WI38 (cell line): ENCODE results near the gene C3.
"Not testable (repeated sequence)": the region's sequence is repeated elsewhere in the genome, so short reads cannot be mapped to it uniquely, and the experiment has no call there.

Experiments
- H3K4me3 ChIP-seq: 2 replicates; pipeline ENCODE4 v1.5.1; 2011; ENCODE audit warnings: low read depth, mild to moderate bottlenecking, control low read depth, low read length
- CTCF ChIP-seq: IDR thresholded peaks from 2 replicates; pipeline ENCODE4 v1.5.1; 2012; ENCODE audit warnings: low read depth, mild to moderate bottlenecking, control low read depth, low read length

C3 gene

GRCh38 chr19:6677495-6677882, 43.0 kb downstream of the C3 start:
- no peak overlapping the region for H3K4me3 ChIP-seq
- no peak for TF ChIP-seq CTCF

DNA sequence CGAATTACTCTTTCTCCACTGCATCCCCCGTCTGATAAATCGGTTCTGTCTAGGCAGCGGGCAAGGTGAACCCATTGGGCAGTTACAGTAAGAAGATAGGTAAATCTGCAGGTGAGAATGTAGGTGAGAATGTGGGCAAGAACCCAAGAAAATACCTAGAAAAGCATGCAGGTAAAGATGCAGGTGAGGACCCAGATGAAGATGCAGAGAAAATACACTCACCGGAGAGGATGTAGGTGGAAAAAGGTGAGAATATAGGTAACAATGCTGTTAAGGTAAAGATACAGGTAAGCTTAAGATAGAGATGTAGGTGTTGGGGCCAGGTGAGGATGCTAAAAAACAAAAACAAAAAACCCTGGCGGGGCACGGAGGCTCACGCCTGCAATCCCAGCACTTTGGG, 44.2 kb downstream of the C3 start:
- no peak overlapping the region for H3K4me3 ChIP-seq
- TF ChIP-seq CTCF, result no peak

GRCh38 chr19:6674868-6675305, 45.6 kb downstream of the C3 start:
- TF ChIP-seq CTCF, result no peak
- H3K4me3 ChIP-seq, result no peak overlapping the region

DNA sequence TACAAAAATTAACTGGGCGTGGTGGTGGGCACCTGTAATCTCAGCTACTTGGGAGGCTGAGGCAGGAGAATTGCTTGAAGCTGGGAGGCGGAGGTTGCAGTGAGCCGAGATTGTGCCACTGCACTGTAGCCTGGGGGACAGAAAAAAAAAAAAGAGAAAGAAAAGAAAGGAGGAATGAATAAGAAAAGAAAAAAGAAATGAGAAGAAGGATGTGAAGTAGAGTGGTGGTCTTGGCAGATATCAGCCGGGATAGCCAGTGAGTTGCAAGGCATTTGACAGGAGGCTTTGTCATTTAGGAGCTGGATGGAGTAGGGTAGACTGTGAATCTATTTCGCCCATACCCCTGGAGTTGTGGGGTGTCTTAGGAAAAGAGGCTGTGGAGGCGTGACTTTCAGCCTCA, 46.0 kb downstream of the C3 start:
- not testable (repeated sequence) for H3K4me3 ChIP-seq

DNA sequence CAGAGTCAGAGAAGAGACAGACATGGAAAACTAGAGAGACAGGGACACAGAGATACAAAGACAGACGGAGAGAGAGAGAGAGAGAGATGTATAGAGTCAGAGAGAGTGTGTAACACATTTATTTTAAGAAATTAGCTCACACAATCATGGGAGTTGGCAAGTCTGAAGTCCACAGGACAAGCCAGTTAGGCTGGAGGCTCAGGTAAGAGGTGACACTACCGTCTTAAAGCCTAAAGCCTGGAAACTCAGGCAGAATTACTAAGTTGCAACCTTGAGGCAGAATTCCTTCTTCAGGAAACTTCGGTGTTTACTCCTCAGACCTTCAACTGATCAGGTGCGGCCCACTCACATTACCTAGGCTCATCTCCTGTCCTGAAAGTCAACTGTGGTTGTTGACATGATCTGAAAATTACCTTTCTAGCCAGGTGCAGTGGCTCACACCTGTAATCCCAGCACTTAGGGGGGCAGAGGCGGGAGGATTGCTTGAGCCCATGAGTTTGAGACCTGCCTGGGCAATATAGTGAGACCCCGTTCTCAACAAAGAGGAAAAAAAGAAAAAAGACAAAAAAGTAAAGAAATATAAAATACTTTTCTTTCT, 47.7 kb downstream of the C3 start:
- TF ChIP-seq CTCF, result no peak

GRCh38 chr19:6671960-6672359, 48.5 kb downstream of the C3 start:
- no peak for TF ChIP-seq CTCF
- H3K4me3 ChIP-seq, result no peak overlapping the region

More for the DNA sequence above, 47.7 kb downstream of the C3 start:
- H3K4me3 ChIP-seq, result no peak overlapping the region

GRCh38 chr19:6668691-6669090, 51.8 kb downstream of the C3 start:
- H3K4me3 ChIP-seq, result no peak overlapping the region

More at GRCh38 chr19:6668691-6669090, 51.8 kb downstream of the C3 start:
- no peak for TF ChIP-seq CTCF
